NCI-H748 (cell line): Measurements from ENCODE around the gene OR13C3.
A peak's percentile ranks its signal among the peaks of the same experiment; 100 is the strongest.
"Not testable (repeated sequence)": the region's sequence is repeated elsewhere in the genome, so short reads cannot be mapped to it uniquely, and the experiment has no call there.

Experiments
- DNase-seq: peaks from one replicate; lab custom pipeline; 2025; ENCODE audit not compliant: unreplicated experiment; lab: John Stamatoyannopoulos, UW

The OR13C3 gene

GRCh38 chr9:104536756-104537155, at the start of gene OR13C3:
Gene OR13C3, minus strand, starts transcription at chr9:104536856. Its CDS starts 133 bp downstream, at chr9:104536723.
- DNase-seq = no peak

GRCh38 chr9:104580562-104580961, 43.9 kb upstream of the OR13C3 start:
- no peak for DNase-seq

DNA sequence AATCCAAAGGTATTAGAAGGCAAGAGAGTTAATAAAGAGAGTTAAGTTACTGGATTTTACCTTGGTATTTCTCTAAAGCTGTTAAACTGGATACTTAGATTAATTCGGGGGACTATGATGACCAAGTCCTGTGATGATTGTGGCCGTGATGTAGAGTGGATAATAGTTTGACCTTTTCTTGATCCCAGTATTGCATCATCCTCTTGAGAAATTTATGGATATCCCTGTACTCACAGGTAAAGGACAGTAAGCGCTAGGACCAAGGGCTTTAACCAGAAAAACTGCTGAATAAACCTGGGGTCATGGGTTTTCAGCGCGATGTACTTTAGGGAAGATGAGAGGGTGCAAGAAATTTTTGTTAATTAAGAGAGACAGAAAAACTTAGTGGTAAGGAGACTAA, 40.6 kb upstream of the OR13C3 start:
- DNase-seq = no peak

DNA sequence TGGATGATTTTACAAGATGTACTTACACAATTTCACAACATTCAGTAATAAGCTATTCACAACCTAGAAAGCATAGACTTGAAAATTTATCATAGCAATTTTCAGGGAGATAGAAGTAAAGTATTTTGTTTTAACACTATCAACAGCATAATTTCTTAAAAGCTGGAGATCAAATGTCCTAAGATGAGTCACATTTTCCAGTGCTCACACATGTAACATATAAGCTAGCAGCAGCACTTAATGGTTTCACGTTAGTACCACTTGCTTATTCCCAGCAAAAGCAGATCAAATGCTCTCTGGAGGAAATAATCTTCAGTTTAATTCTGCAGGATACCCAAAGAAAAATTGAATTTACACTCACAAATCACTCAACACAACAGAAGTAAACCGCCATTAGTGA, 38.8 kb upstream of the OR13C3 start:
- no peak for DNase-seq

GRCh38 chr9:104572612-104573011, 36.0 kb upstream of the OR13C3 start:
- DNase-seq = no peak

DNA sequence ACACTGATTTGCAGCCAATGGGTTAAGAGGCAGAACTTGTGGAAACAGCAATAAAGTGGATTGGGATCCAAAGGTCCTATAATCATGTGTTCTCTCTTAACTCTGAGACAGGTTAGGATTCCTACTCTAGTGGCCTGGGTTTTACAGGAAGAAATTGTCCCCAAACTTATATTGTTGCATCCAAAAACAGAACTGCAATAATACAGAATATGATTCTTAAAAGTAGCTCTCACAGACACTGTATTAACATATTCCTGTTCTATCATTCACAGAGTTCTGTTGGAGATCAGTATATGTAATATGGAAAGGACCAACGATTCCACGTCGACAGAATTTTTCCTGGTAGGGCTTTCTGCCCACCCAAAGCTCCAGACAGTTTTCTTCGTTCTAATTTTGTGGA, 32.2 kb upstream of the OR13C3 start, which contains the start of gene OR13C8:
TSS of gene OR13C8 (plus strand) at position 301 of the 400 bp plus-strand sequence. CDS start at position 301, 0 bp downstream.
- DNase-seq = no peak

DNA sequence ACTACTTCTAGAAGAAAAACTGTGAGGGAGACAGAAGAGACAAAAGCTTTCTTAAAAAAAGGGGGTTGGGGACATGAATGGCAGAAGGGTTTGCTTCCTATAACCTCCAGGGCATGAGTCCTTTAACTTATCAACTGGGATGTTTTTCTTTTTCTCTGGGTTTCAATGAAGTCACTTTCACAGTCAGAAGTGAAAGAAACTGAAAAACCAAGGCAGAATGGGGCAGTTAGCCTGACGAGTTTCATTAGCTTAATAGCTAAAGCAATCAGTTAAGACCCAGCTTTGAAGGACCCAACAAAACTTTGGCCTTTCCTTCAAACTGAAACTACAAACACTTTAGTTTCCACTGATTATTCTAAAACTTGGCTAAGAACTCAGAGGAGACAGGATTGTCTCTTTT, 27.7 kb upstream of the OR13C3 start:
- DNase-seq = no peak

GRCh38 chr9:104556830-104557634, 20.4 kb upstream of the OR13C3 start:
- peak; percentile 47 for DNase-seq

DNA sequence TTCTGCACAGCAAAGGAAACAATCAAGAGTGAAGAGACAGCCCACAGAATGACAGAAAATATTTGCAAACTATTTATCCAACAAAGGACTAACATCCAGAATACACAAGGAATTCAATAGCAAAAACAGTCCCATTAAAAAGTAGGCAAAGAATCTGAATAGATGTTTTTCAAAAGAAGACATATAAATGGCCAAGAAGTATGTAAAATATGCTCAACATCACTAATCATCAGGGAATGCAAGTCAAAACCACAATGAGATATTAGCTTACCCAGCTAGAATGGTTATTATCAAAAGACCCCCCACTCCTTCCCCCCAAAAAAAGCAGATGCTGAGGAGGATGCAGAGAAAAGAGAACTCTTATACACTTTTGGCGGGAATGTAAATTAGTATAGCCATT, 18.9 kb upstream of the OR13C3 start:
- no peak for DNase-seq

- no peak for DNase-seq
Observed at GRCh38 chr9:104553261-104553660, 16.6 kb upstream of the OR13C3 start.

DNA sequence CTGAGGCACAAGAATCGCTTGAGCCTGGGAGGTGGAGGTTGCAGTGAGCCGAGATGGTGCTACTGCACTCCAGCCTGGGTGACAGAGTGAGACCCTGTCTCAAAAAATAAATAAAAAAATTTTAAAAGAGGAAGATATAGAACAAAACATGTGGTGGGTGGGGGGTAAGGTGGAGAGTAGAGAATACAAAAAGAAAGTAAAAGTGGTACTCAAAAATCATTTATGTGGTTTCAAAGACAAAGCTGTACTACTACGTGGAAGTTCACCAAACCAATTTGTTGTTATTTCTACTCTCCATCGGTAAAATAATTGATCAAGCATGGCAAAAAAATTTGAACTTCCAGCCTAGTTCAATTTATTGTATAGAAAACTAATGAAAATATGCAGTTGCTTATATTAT, 8.0 kb upstream of the OR13C3 start:
- DNase-seq = no peak

- DNase-seq = no peak
Observed at GRCh38 chr9:104539275-104539674, 2.6 kb upstream of the OR13C3 start.

- no peak for DNase-seq
Observed at GRCh38 chr9:104527109-104527508, 9.5 kb downstream of the OR13C3 start, which contains the start of gene OR13C4. Gene OR13C4, minus strand, starts transcription at chr9:104527209. Its CDS starts 0 bp downstream, at chr9:104527209.

DNA sequence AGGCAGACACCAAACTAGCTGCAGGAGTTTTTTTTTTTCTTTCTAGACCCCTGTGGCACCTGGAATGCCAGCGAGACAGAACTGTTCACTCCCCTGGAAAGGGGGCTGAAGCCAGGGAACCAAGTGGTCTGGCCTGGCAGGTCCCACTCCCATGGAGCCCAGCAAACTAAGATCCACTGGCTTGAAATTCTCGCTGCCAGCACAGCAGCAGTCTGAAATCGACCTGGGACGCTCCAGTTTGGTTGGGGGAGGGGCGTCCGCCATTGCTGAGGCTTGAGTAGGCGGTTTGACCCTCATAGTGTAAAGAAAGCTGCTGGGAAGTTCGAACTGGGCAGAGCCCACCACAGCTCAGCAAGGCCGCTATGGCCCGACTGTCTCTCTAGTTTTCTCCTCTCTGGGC, 16.4 kb downstream of the OR13C3 start:
- not testable (repeated sequence) for DNase-seq

DNA sequence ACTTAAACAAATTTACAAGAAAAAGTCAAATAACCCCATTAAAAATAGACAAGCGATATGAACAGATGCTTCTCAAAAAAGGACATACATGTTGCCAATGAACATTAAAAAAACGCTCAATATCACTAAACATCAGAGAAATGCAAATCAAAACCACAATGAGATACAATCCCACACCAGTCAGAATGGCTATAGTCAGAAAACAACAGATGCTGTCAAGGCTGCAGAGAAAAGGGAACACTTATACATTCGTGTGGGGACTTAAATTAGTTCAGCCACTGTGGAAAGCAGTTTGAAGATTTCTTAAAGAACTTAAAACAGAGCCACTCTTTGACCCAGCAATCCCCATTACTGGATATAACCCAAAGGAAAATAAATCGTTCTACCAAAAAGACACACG, 21.8 kb downstream of the OR13C3 start:
- DNase-seq = no peak

- DNase-seq = no peak
Observed at GRCh38 chr9:104506565-104506964, 30.1 kb downstream of the OR13C3 start.

DNA sequence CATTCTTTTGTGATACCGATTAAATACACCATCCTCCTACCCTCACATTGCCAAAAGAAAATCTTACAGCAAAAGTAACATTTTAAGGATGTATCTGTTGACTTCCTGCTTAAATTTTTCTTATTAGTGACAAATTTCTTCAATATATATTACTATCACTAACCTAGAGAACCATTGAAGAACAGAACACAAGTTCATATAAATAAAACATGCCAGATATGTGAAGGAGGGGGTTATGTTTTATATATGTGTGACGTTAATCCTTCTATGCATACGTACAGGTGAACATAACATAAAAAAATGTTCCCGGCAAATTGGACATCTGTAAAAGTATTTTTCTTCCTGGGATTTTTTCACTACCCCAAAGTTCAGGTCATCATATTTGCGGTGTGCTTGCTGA, 32.7 kb downstream of the OR13C3 start, which contains the start of gene OR13F1:
TSS of gene OR13F1 (plus strand) at position 301 of the 400 bp plus-strand sequence. CDS start at position 301, 0 bp downstream.
- DNase-seq = no peak

- peak; percentile 17 for DNase-seq
Observed at GRCh38 chr9:104503440-104503839, 33.2 kb downstream of the OR13C3 start.

DNA sequence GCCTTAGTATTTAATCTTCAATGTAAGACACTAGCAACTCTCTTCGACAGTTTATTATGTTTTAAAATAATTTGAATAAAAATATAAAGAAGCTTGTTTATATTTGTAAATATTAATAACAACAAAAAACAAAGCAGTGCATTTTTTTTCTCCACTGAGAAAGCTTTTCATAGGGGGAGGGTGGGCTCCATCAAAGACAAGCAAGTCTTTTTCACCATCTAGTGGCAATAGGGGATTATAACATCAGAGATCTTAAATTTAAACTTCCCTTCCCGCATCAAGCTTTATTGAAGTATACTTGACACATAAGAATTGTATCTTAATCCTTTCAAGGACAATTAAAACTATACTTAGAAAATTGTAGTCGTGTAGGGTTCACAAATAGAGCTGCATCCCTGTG, 41.8 kb downstream of the OR13C3 start:
- DNase-seq = peak; percentile 49
